Keratinocyte (primary cell): ENCODE measurements around the gene SLX4IP. TPM values are rescaled to one million over a fixed set of nuclear protein-coding genes. Genes with fewer than 3 reads are reported as not detected.

Experiments
- DNase-seq: peaks from one replicate; pipeline ENCODE4 v3.0.0-alpha.2; 2011; ENCODE audit warnings: low read depth, missing footprints, low spot score
- FAIRE-seq: peaks from 2 replicates; lab custom pipeline; 2011; peaks lifted over from hg19 to GRCh38; lab: Jason Lieb, UNC
- H2AFZ ChIP-seq: 2 replicates; pipeline ENCODE4 v1.6.0; 2012; ENCODE audit warnings: low read length, control low read depth, inconsistent platforms; ENCODE audit not compliant: control insufficient read depth
- H3K27ac ChIP-seq: 2 replicates; pipeline ENCODE4 v1.5.1; 2011; ENCODE audit warnings: low read length; ENCODE audit not compliant: control insufficient read depth, insufficient read depth
- H3K27me3 ChIP-seq: 3 replicates; pipeline ENCODE4 v1.6.0; 2011; ENCODE audit warnings: low read length; ENCODE audit not compliant: control insufficient read depth, insufficient read depth; ENCODE audit errors: extremely low read depth
- H3K36me3 ChIP-seq, 2 experiments: 2 replicates in 1 of 2; 3 replicates in 1 of 2; pipeline ENCODE4 v1.5.1; 2011; ENCODE audit warnings: low read length in 2 of 2, mild to moderate bottlenecking in 1 of 2; ENCODE audit not compliant: control insufficient read depth in 2 of 2, insufficient read depth in 2 of 2; ENCODE audit errors: extremely low read depth in 1 of 2
- H3K4me1 ChIP-seq: 3 replicates; pipeline ENCODE4 v1.5.1; 2011; ENCODE audit warnings: low read length; ENCODE audit not compliant: control insufficient read depth, insufficient read depth; ENCODE audit errors: extremely low read depth
- H3K4me2 ChIP-seq: 3 replicates; pipeline ENCODE4 v1.6.0; 2011; ENCODE audit warnings: low read depth, low read length; ENCODE audit not compliant: control insufficient read depth, insufficient read depth; ENCODE audit errors: extremely low read depth
- H3K4me3 ChIP-seq, 3 experiments: fragments of 200-600 bp in 1 of 3; sonication (generic) in 1 of 3; 2 replicates in 2 of 3; 3 replicates in 1 of 3; pipeline ENCODE4 v1.5.1; 2011 to 2016; ENCODE audit warnings: low read length in 3 of 3, mild to moderate bottlenecking in 3 of 3, control low read depth in 2 of 3, inconsistent platforms in 1 of 3, low read depth in 1 of 3, mixed read lengths in 1 of 3, mixed run types in 1 of 3, moderate library complexity in 1 of 3; ENCODE audit not compliant: control insufficient read depth in 2 of 3, insufficient read depth in 2 of 3; ENCODE audit errors: extremely low read depth in 1 of 3
- H3K79me2 ChIP-seq: 2 replicates; pipeline ENCODE4 v1.6.0; 2012; ENCODE audit warnings: low read length; ENCODE audit not compliant: control insufficient read depth, insufficient read depth
- H3K9ac ChIP-seq: 3 replicates; pipeline ENCODE4 v1.6.0; 2011; ENCODE audit warnings: low read length; ENCODE audit not compliant: control insufficient read depth, insufficient read depth; ENCODE audit errors: extremely low read depth
- H3K9me1 ChIP-seq: 3 replicates; pipeline ENCODE4 v1.6.0; 2011; ENCODE audit warnings: low read length; ENCODE audit not compliant: control insufficient read depth, insufficient read depth; ENCODE audit errors: extremely low read depth
- H3K9me3 ChIP-seq: 2 replicates; pipeline ENCODE4 v1.5.1; 2012; ENCODE audit warnings: low read depth, low read length; ENCODE audit not compliant: control insufficient read depth
- H4K20me1 ChIP-seq: 3 replicates; pipeline ENCODE4 v1.6.0; 2011; ENCODE audit warnings: low read length; ENCODE audit not compliant: control insufficient read depth, insufficient read depth; ENCODE audit errors: extremely low read depth
- CTCF ChIP-seq, 3 experiments: IDR thresholded peaks in 1 of 3; conservative IDR thresholded peaks in 1 of 3; optimal IDR thresholded peaks in 1 of 3; 2 replicates in 2 of 3; 3 replicates in 1 of 3; pipeline versions ENCODE3 to v1.5.1; 2011; ENCODE audit warnings: low read length in 3 of 3, mild to moderate bottlenecking in 3 of 3, moderate library complexity in 2 of 3, control low read depth in 1 of 3, inconsistent platforms in 1 of 3; ENCODE audit not compliant: insufficient read depth in 2 of 3; ENCODE audit errors: extremely low read depth in 1 of 3
- EZH2 ChIP-seq: IDR thresholded peaks from one replicate; pipeline ENCODE4 v1.6.1; 2012; ENCODE audit warnings: inconsistent platforms, mild to moderate bottlenecking, low read length, moderate library complexity
- dilution Hi-C: fragments of 300-500 bp; cut with MboI; formaldehyde crosslinking; loops from one replicate; pipeline ENCODE4 v1.7.0; 2020; ENCODE audit warnings: low sequenced_read_pairs; ENCODE audit not compliant: extremely low pct_ligation_motif_present
- polyA plus RNA-seq, 5 experiments: library from polyadenylated mRNA; depleted of rRNA in 3 of 5; stranded (reverse) in 3 of 5; stranded (forward) in 1 of 5; unstranded in 1 of 5; fragments of >200 nt; gene quantifications; 1 replicate in 1 of 5; 2 replicates in 3 of 5; 3 replicates in 1 of 5; pipeline versions ENCODE4 v1.2.1 to v1.2.3, GENCODE V29; 2011 to 2012; ENCODE audit warnings: missing spikeins in 2 of 5, low read depth in 1 of 5, low replicate concordance in 1 of 5

The SLX4IP gene
- polyA plus RNA-seq, 1 donor (not counting 4 experiments of a cell fraction or from before 2014, with no cell fraction given): 3.0 TPM

- peaks cover 100% of the 10 kb centered on the region for H3K79me2 ChIP-seq
Measured at GRCh38 chr20:10666221-10667076, 231.3 kb downstream of the SLX4IP start.

GRCh38 chr20:10667077-10667401, 231.9 kb downstream of the SLX4IP start:
- Histone ChIP-seq H3K9me3 (no peaks in the 10 kb centered on the region), H3K27me3 (no peaks in the 10 kb centered on the region), H3K79me2 (peaks cover 100% of the 10 kb centered on the region), H3K9me1 (peaks cover 3% of the 10 kb centered on the region), H3K4me2 (peak overlapping the region; percentile 100), H3K9ac (peak overlapping the region; percentile 97), H3K4me3 (peak overlapping the region; percentile 3 to 99 (median 99)), H3K27ac (peak overlapping the region; percentile 94), H3K36me3 (peaks cover 34 to 76% of the 10 kb centered on the region in 2 experiments), H2AFZ (no peak overlapping the region), H3K4me1 (peaks cover 80% of the 10 kb centered on the region), H4K20me1 (peaks cover 83% of the 10 kb centered on the region)
- FAIRE-seq (no peak), DNase-seq (no peak)
- no peak for TF ChIP-seq EZH2
- dilution Hi-C loops: no loop called here

More at GRCh38 chr20:10666221-10667076, 231.3 kb downstream of the SLX4IP start:
- no peak for FAIRE-seq
- Histone ChIP-seq H3K9me1 (peaks cover 3% of the 10 kb centered on the region), H3K9me3 (no peaks in the 10 kb centered on the region), H2AFZ (no peak overlapping the region), H3K4me2 (peak overlapping the region; percentile 100), H3K4me1 (peaks cover 86% of the 10 kb centered on the region), H3K27me3 (no peaks in the 10 kb centered on the region), H3K4me3 (peak overlapping the region; percentile 3 to 99 (median 99)), H3K9ac (peak overlapping the region; percentile 97), H3K36me3 (peaks cover 39 to 81% of the 10 kb centered on the region in 2 experiments), H4K20me1 (peaks cover 88% of the 10 kb centered on the region), H3K27ac (peak overlapping the region; percentile 94)
- dilution Hi-C loops: no loop called here
- no peak for DNase-seq
- no peak for TF ChIP-seq CTCF (optimal IDR thresholded peaks at IDR 0.05 in 1 of 3, IDR thresholded peaks at IDR 0.05 in 1 of 3, conservative IDR thresholded peaks at IDR 0.05 in 1 of 3; ENCODE audit: extremely low read depth in 1 of 3, insufficient read depth in 2 of 3, low read length in 3 of 3)
- TF ChIP-seq EZH2: no peak
